GM23338 (cell line): ENCODE measurements around the gene VEGFB. TPM values are rescaled to one million over a fixed set of nuclear protein-coding genes. Genes with fewer than 3 reads are reported as not detected.

Source experiments
- ATAC-seq: fragments of 200-7000 bp; cut with Tn5 transposase; 3 replicates; pipeline ENCODE4 v1.9.1; 2020
- DNase-seq: peaks from one replicate; pipeline ENCODE4 v3.0.0-alpha.2; 2015; ENCODE audit warnings: low spot score
- H2AFZ ChIP-seq: fragments of 200-600 bp; sonication (generic); 2 replicates; pipeline ENCODE4 v1.8.0; 2016; ENCODE audit warnings: antibody characterized with exemption, mild to moderate bottlenecking, moderate library complexity
- H3F3A ChIP-seq: fragments of 200-600 bp; sonication (generic); replicated peaks from 2 replicates; pipeline ENCODE4 v1.8.0; 2017; ENCODE audit warnings: antibody characterized with exemption, mixed run types, low read depth
- H3K27ac ChIP-seq: fragments of 200-600 bp; sonication (generic); 2 replicates; pipeline ENCODE4 v1.6.1; 2016; ENCODE audit warnings: low read depth
- H3K27me3 ChIP-seq: fragments of 200-600 bp; sonication (generic); 2 replicates; pipeline ENCODE4 v1.8.0; 2016; ENCODE audit warnings: mild to moderate bottlenecking, mixed run types, moderate library complexity; ENCODE audit not compliant: insufficient read depth
- H3K36me3 ChIP-seq: fragments of 200-600 bp; sonication (generic); 2 replicates; pipeline ENCODE4 v1.8.0; 2016; ENCODE audit warnings: mild to moderate bottlenecking; ENCODE audit not compliant: insufficient read depth
- H3K4me1 ChIP-seq: fragments of 200-600 bp; sonication (generic); 2 replicates; pipeline ENCODE4 v1.8.0; 2016; ENCODE audit warnings: mild to moderate bottlenecking, moderate library complexity; ENCODE audit not compliant: insufficient read depth
- H3K4me2 ChIP-seq: fragments of 200-600 bp; sonication (generic); 2 replicates; pipeline ENCODE4 v1.7.1; 2017; ENCODE audit warnings: mixed run types
- H3K4me3 ChIP-seq: fragments of 200-600 bp; sonication (generic); 2 replicates; pipeline ENCODE4 v1.6.1; 2016; ENCODE audit warnings: mixed run types
- H3K79me2 ChIP-seq: fragments of 200-600 bp; sonication (generic); replicated peaks from 2 replicates; pipeline ENCODE4 v1.8.0; 2017; ENCODE audit warnings: mild to moderate bottlenecking; ENCODE audit not compliant: insufficient read depth
- H3K9me2 ChIP-seq: fragments of 200-600 bp; sonication (generic); 2 replicates; pipeline ENCODE4 v1.8.0; 2017; ENCODE audit not compliant: insufficient read depth
- H4K20me1 ChIP-seq: fragments of 200-600 bp; sonication (generic); replicated peaks from 2 replicates; pipeline ENCODE4 v1.8.0; 2017; ENCODE audit warnings: mild to moderate bottlenecking; ENCODE audit not compliant: insufficient read depth
- H3K27ac Mint-ChIP-seq: 2 replicates; pipeline ENCODE4 v1.8.0; 2020; ENCODE audit warnings: inconsistent platforms, mild to moderate bottlenecking, moderate library complexity, mixed read lengths
- H3K27me3 Mint-ChIP-seq: 3 replicates; pipeline ENCODE4 v1.8.0; 2022; ENCODE audit warnings: low read depth, mild to moderate bottlenecking, moderate library complexity, mixed read lengths, inconsistent platforms; ENCODE audit not compliant: insufficient read depth, poor library complexity
- H3K36me3 Mint-ChIP-seq: 3 replicates; pipeline ENCODE4 v1.8.0; 2021; ENCODE audit warnings: low read depth, mild to moderate bottlenecking, inconsistent platforms, moderate library complexity, mixed read lengths
- H3K4me1 Mint-ChIP-seq: 3 replicates; pipeline ENCODE4 v1.8.0; 2020; ENCODE audit warnings: mild to moderate bottlenecking, inconsistent platforms, mixed read lengths
- H3K4me3 Mint-ChIP-seq: 3 replicates; pipeline ENCODE4 v1.8.0; 2021; ENCODE audit warnings: moderate library complexity, mild to moderate bottlenecking, inconsistent platforms, mixed read lengths
- H3K9me3 Mint-ChIP-seq: 3 replicates; pipeline ENCODE4 v1.8.0; 2020; ENCODE audit warnings: moderate library complexity, mild to moderate bottlenecking, inconsistent platforms, mixed read lengths
- CTCF ChIP-seq, 2 experiments: fragments of 200-600 bp in 1 of 2; sonication (generic) in 1 of 2; conservative IDR thresholded peaks; 2 replicates each; pipeline versions ENCODE4 v1.5.1 to v1.6.1; 2016 to 2017; ENCODE audit warnings: antibody characterized with exemption in 2 of 2, low read depth in 2 of 2, mild to moderate bottlenecking in 2 of 2, moderate library complexity in 1 of 2
- ETS1 ChIP-seq: IDR thresholded peaks from 2 replicates; pipeline ENCODE4 v1.6.1; 2016; ENCODE audit warnings: antibody characterized with exemption
- REST ChIP-seq: IDR thresholded peaks from one replicate; pipeline ENCODE4 v1.6.1; 2018; ENCODE audit warnings: antibody characterized with exemption; ENCODE audit not compliant: unreplicated experiment
- STAT1 ChIP-seq: IDR thresholded peaks from one replicate; pipeline ENCODE4 v1.6.1; 2016; ENCODE audit warnings: antibody characterized with exemption; ENCODE audit not compliant: unreplicated experiment
- ZNF462 ChIP-seq: fragments of 250-450 bp; sonication (Bioruptor Pico); IDR thresholded peaks from 2 replicates; pipeline ENCODE4 v1.5.0; 2020; ENCODE audit warnings: mild to moderate bottlenecking, moderate library complexity
- polyA plus RNA-seq: library from polyadenylated mRNA; unstranded; fragments of >200 nt; fragmentation: Nextera tagmentation; extraction: Ambion mirVana; gene quantifications from 2 replicates; pipeline ENCODE4 v1.2.1, GENCODE V29; 2016
- total RNA-seq: library from RNA; depleted of rRNA; stranded (reverse); fragments of >200 nt; shearing (Covaris generic); gene quantifications from 2 replicates; pipeline ENCODE4 v1.2.3, GENCODE V29; 2014

VEGFB gene
- total and polyA plus RNA-seq, 2 experiments from 2014 or later: 20.8 to 25.8 TPM

DNA sequence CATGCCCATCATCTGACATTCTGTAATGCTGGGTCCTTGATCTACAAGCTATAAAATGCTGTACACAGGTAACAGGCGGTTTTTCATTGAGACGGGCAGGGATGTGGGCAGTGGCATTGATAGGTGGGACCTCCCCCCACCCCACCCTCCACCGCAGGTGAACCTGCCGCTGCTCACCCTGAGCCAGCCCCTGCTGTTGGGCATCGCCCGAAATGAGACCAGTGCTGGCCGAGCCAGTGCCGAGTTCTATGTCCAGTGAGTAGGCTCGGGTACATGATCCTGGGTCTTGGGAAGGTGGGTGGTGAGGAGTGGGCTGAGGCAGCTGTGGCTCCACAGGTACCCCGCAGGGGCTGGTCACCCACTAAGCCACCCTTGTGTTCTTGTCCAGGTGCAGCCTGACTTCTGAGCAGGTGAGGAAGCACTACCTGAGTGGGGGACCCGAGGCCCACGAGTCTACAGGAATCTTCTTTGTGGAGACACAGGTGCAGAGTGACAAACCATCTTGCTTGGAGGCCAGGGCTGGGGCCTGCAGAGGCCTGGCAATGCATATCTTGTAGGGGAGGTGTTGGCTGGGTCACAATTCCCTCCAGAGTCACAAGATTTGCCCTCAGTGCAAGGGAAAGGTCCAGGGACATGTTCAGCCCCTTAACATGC lies 5.2 kb upstream of the VEGFB start:
- TF ChIP-seq CTCF (conservative IDR thresholded peaks at IDR 0.05; ENCODE audit: low read depth in 2 of 2): no peak
- H3K9me3 Mint-ChIP-seq: no peaks in the 10 kb centered on the region
- peak overlapping the region; percentile 83 for H3K4me3 Mint-ChIP-seq
- Histone ChIP-seq H3K9me2 (no peaks in the 10 kb centered on the region), H3K4me2 (peak overlapping the region; percentile 96), H3K4me1 (peaks cover 17% of the 10 kb centered on the region; the same call in 1 of the 2 replicates), H3K79me2 (no peaks in the 10 kb centered on the region; the same call in 1 of the 2 replicates), H3K27me3 (peaks cover 23% of the 10 kb centered on the region; the same call in 1 of the 2 replicates), H3F3A (peaks cover 13% of the 10 kb centered on the region), H3K27ac (no peak overlapping the region), H4K20me1 (no peaks in the 10 kb centered on the region), H3K36me3 (no peaks in the 10 kb centered on the region), H3K4me3 (peak overlapping the region; percentile 94), H2AFZ (no peak overlapping the region)
- peaks cover 22% of the 10 kb centered on the region for H3K27me3 Mint-ChIP-seq
- peaks cover 24% of the 10 kb centered on the region; the same call in 2 of the 3 replicates for H3K4me1 Mint-ChIP-seq
- peaks cover 3% of the 10 kb centered on the region; the same call in 1 of the 3 replicates for H3K36me3 Mint-ChIP-seq
- no peak overlapping the region for H3K27ac Mint-ChIP-seq
- ATAC-seq: no peak
- DNase-seq: no peak

DNA sequence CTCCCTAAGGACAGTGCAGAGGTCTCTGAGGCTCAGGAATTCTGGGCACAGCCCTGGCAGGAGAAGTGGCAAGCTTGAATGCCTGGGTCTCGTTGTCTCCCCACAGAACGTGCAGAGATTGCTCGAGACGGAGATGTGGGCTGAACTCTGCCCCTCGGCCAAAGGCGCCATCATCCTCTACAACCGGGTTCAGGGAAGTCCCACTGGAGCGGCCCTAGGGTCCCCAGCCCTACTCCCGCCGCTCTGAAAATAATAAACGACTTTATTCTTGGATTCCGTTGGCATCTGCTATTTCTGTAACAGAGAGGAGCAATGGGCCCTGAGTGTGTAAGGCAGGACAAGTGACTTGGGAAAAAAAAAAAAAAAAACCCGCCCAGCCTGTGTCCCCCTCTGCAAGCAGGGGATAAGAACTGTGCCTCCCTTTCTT lies 4.6 kb upstream of the VEGFB start:
- H3K4me3 ChIP-seq: peak overlapping the region; percentile 94
- peaks cover 23% of the 10 kb centered on the region; the same call in 1 of the 2 replicates for H3K27me3 ChIP-seq
- Mint-ChIP-seq H3K4me3 (peak overlapping the region; percentile 83), H3K27me3 (peaks cover 22% of the 10 kb centered on the region), H3K36me3 (peaks cover 3% of the 10 kb centered on the region; the same call in 1 of the 3 replicates), H3K27ac (peak overlapping the region; percentile 67), H3K9me3 (no peaks in the 10 kb centered on the region), H3K4me1 (peaks cover 24% of the 10 kb centered on the region; the same call in 2 of the 3 replicates)
- no peaks in the 10 kb centered on the region; the same call in 1 of the 2 replicates for H3K79me2 ChIP-seq
- H4K20me1 ChIP-seq: no peaks in the 10 kb centered on the region
- ATAC-seq (no peak), DNase-seq (no peak)
- H3K9me2 ChIP-seq: no peaks in the 10 kb centered on the region
- H2AFZ ChIP-seq: no peak overlapping the region
- peaks cover 17% of the 10 kb centered on the region; the same call in 1 of the 2 replicates for H3K4me1 ChIP-seq
- H3K36me3 ChIP-seq: no peaks in the 10 kb centered on the region
- H3K27ac ChIP-seq: no peak overlapping the region
- peaks cover 13% of the 10 kb centered on the region for H3F3A ChIP-seq
- H3K4me2 ChIP-seq: peak overlapping the region; percentile 96
- TF ChIP-seq STAT1 (no peak), ETS1 (no peak), REST (no peak), ZNF462 (no peak)
